Panc1 (cell line): Measurements from ENCODE around the gene NFIC. TPM values are rescaled to one million over a fixed set of nuclear protein-coding genes. Genes with fewer than 3 reads are reported as not detected.
A peak's percentile ranks its signal among the peaks of the same experiment; 100 is the strongest.

Source experiments
- ATAC-seq: fragments of 200-7000 bp; cut with Tn5 transposase; 2 replicates; pipeline ENCODE4 v1.9.1; 2020; ENCODE audit warnings: mild to moderate bottlenecking, moderate library complexity
- BruUV-seq: library from RNA; stranded (reverse); fragments of 400-500 nt; replicated peaks from 2 replicates; lab custom pipeline; 2021; lab: Mats Ljungman, UMichigan
- CTCF ChIA-PET: fragments of 300-600 bp; sonication (Branson Sonifier 250); formaldehyde crosslinking; loops from one replicate; lab custom pipeline; 2022; ENCODE audit warnings: antibody characterized with exemption; lab: Charles Lee
- POLR2A ChIA-PET: fragments of 300-600 bp; sonication (Branson Sonifier 250); formaldehyde crosslinking; loops from one replicate; lab custom pipeline; 2022; ENCODE audit warnings: antibody characterized with exemption; lab: Charles Lee
- DNase-seq: peaks from one replicate; pipeline ENCODE4 v3.0.0-alpha.2; 2010; ENCODE audit warnings: low read depth, low spot score
- H3K27ac ChIP-seq: 2 replicates; pipeline ENCODE4 v1.5.1; 2011; ENCODE audit warnings: mild to moderate bottlenecking, low read length, inconsistent platforms
- H3K27me3 ChIP-seq: fragments of 200-500 bp; sonication (Bioruptor generic); 2 replicates; pipeline ENCODE4 v1.6.0; 2014; ENCODE audit warnings: low read length, inconsistent platforms; ENCODE audit not compliant: control insufficient read depth, insufficient read depth
- H3K36me3 ChIP-seq: fragments of 200-500 bp; sonication (Bioruptor generic); 2 replicates; pipeline ENCODE4 v1.5.1; 2014; ENCODE audit warnings: inconsistent platforms, mild to moderate bottlenecking, low read length, moderate library complexity; ENCODE audit not compliant: control insufficient read depth, insufficient read depth
- H3K4me1 ChIP-seq: 2 replicates; pipeline ENCODE4 v1.5.1; 2011; ENCODE audit warnings: inconsistent platforms, mild to moderate bottlenecking, low read length, moderate library complexity; ENCODE audit not compliant: control insufficient read depth, insufficient read depth
- H3K4me3 ChIP-seq, 2 experiments: 2 replicates each; pipeline ENCODE4 v1.5.1; 2011 to 2012; ENCODE audit warnings: low read depth in 2 of 2, low read length in 2 of 2, mild to moderate bottlenecking in 2 of 2, inconsistent platforms in 1 of 2, moderate library complexity in 1 of 2
- H3K9me3 ChIP-seq: fragments of 200-500 bp; sonication (Bioruptor generic); 2 replicates; pipeline ENCODE4 v1.5.1; 2014; ENCODE audit warnings: low read depth, mild to moderate bottlenecking, inconsistent platforms, low read length, moderate library complexity; ENCODE audit not compliant: control insufficient read depth, insufficient read depth
- POLR2AphosphoS5 ChIP-seq: IDR thresholded peaks from 2 replicates; pipeline ENCODE4 v1.6.1; 2012; ENCODE audit warnings: mild to moderate bottlenecking, low read depth, low read length, moderate library complexity
- REST ChIP-seq, 2 experiments: IDR thresholded peaks; 2 replicates each; pipeline ENCODE4 v1.6.1; 2011 to 2012; ENCODE audit warnings: low read depth in 2 of 2, control low read depth in 1 of 2, low read length in 1 of 2, mild to moderate bottlenecking in 1 of 2, moderate library complexity in 1 of 2; ENCODE audit not compliant: insufficient read depth in 1 of 2
- SIN3A ChIP-seq: IDR thresholded peaks from 2 replicates; pipeline ENCODE4 v1.6.1; 2012; ENCODE audit warnings: low read depth, mild to moderate bottlenecking, low read length, moderate library complexity, borderline replicate concordance; ENCODE audit not compliant: insufficient read depth
- TCF7L2 ChIP-seq: IDR thresholded peaks from 2 replicates; pipeline ENCODE4 v1.6.1; 2011; ENCODE audit warnings: mild to moderate bottlenecking, low read depth, low read length, inconsistent platforms
- in situ Hi-C: cut with HindIII; loops from 2 replicates; pipeline ENCODE4 v1.10.0; 2016; ENCODE audit warnings: low sequenced_read_pairs, low pct_unique_long_range_greater_than_20kb
- intact Hi-C: fragments of 100-400 bp; cut with micrococcal nuclease; formaldehyde crosslinking; loops from one replicate; pipeline ENCODE4 v1.10.0; 2022; ENCODE audit not compliant: unreplicated experiment
- total RNA-seq: library from RNA; stranded (reverse); gene quantifications from one replicate; pipeline ENCODE4 v1.2.1, GENCODE V29; 2021; ENCODE audit not compliant: unreplicated experiment
- TF ChIP-seq, protein P1 (sequence below): fragments of 450-650 bp; IDR thresholded peaks from 2 replicates; pipeline ENCODE4 v1.5.1; 2017; ENCODE audit warnings: mild to moderate bottlenecking

Gene NFIC
- total RNA-seq, 1 experiment from 2014 or later: 120 TPM

- Histone ChIP-seq H3K27me3 (no peaks in the 10 kb centered on the region), H3K4me1 (peaks cover 10% of the 10 kb centered on the region), H3K27ac (peak overlapping the region; percentile 75), H3K36me3 (no peaks in the 10 kb centered on the region), H3K9me3 (no peaks in the 10 kb centered on the region), H3K4me3 (no peak overlapping the region)
- CTCF ChIA-PET: interaction anchor here (0.6 kb wide), 1 partner anchor 19 kb away, joined by 4 read pairs; no protein-coding TSS in a partner anchor
- ATAC-seq (0 out of 2 replicates have a peak, but pooled peaks have one; percentile 16), DNase-seq (no peak)
- intact Hi-C loops: no loop called here
- POLR2A ChIA-PET: no interaction called here
- TF ChIP-seq TCF7L2 (no peak), POLR2AphosphoS5 (no peak), REST (IDR thresholded peaks at IDR 0.05; ENCODE audit: insufficient read depth in 1 of 2, low read depth in 2 of 2, low read length in 1 of 2) (no peak), SIN3A (no peak)
- TF ChIP-seq, protein P1, sequence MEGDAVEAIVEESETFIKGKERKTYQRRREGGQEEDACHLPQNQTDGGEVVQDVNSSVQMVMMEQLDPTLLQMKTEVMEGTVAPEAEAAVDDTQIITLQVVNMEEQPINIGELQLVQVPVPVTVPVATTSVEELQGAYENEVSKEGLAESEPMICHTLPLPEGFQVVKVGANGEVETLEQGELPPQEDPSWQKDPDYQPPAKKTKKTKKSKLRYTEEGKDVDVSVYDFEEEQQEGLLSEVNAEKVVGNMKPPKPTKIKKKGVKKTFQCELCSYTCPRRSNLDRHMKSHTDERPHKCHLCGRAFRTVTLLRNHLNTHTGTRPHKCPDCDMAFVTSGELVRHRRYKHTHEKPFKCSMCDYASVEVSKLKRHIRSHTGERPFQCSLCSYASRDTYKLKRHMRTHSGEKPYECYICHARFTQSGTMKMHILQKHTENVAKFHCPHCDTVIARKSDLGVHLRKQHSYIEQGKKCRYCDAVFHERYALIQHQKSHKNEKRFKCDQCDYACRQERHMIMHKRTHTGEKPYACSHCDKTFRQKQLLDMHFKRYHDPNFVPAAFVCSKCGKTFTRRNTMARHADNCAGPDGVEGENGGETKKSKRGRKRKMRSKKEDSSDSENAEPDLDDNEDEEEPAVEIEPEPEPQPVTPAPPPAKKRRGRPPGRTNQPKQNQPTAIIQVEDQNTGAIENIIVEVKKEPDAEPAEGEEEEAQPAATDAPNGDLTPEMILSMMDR: no peak
- no TSS peak for BruUV-seq
- in situ Hi-C loops: no loop called here
Observed at GRCh38 chr19:3396881-3397265, 30.5 kb downstream of the NFIC start.

DNA sequence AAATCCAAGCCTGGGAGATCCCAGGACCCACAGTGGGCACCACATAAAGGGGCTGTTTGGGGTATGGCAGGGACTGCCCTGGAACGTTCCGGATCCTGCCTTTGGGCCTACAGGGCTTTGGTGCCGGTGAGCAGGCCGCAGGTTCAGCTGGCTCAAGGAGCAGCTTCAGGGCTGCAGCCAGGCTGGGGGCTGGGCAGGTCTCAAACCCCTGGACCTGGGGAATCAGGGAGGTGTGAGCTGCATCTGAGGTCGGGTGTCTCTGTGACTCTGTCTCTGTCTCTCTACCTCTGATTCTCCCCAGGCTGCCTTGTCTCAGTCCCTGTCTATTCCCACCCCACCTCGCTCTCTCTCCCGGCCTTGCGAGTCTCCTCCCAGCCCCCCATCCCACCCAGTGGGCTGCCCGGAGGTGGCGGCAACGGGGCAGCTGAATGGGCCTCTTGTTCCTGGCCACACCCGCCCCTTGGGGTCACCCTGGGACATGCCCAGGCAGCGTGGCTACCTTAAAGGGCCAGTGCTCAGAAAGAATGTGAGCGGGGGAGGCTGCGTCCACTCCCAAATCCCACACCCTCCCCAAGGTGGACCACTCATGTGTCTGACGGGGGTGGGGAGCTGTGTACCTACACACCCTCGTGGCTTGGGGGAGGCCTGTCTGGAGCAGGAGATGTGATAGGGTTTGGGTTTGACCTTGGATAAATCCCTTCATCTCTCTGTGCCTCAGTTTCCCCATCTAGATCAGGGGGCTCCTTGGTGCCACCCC lies 31.1 kb downstream of the NFIC start:
- H3K27me3 ChIP-seq: no peaks in the 10 kb centered on the region
- ATAC-seq: peak; percentile 66
- peaks cover 10% of the 10 kb centered on the region for H3K4me1 ChIP-seq
- in situ Hi-C loops: no loop called here
- TF ChIP-seq REST (IDR thresholded peaks at IDR 0.05; ENCODE audit: insufficient read depth in 1 of 2, low read depth in 2 of 2, low read length in 1 of 2): no peak
- TF ChIP-seq, protein P1: no peak
- H3K27ac ChIP-seq: peak overlapping the region; percentile 75
- H3K36me3 ChIP-seq: no peaks in the 10 kb centered on the region
- BruUV-seq: no TSS peak
- intact Hi-C loops: no loop called here
- ChIA-PET POLR2A (no interaction called here), CTCF (interaction anchor here (0.6 kb wide), 1 partner anchor 20 kb away, joined by 4 read pairs; no protein-coding TSS in a partner anchor)
- no peak for DNase-seq
- H3K9me3 ChIP-seq: no peaks in the 10 kb centered on the region
- no peak overlapping the region for H3K4me3 ChIP-seq
